Measurements from ENCODE around the gene TTLL10. TPM values are rescaled to one million over a fixed set of nuclear protein-coding genes. Genes with fewer than 3 reads are reported as not detected.

Gene TTLL10
- total and polyA plus RNA-seq, 2 of the 8 experiments (the other 6 are each of a cell fraction or from before 2014, with no cell fraction given): 1.1 to 1.7 TPM

GRCh38 chr1:1220197-1220596 is 46.5 kb downstream of the TTLL10 start:
- Histone ChIP-seq H4K5ac (ENCODE audit: insufficient read length, low read depth, low read length) (no peak overlapping the region), H3K9ac (replicated peaks in 1 of 4; ENCODE audit: extremely low read depth in 1 of 4, low read depth in 3 of 4, low read length in 3 of 4) (no peak overlapping the region), H3K14ac (ENCODE audit: insufficient read length) (no peak overlapping the region), H3K56ac (replicated peaks; ENCODE audit: insufficient read length, low read depth, low read length) (no peak overlapping the region), H3K27me3 (replicated peaks in 1 of 4; ENCODE audit: control insufficient read depth in 3 of 4, extremely low read depth in 1 of 4, insufficient read depth in 3 of 4, low read length in 3 of 4) (no peaks in the 10 kb centered on the region), H4K91ac (replicated peaks; ENCODE audit: insufficient read length, low read length) (no peak overlapping the region), H3K9me3 (ENCODE audit: insufficient read depth in 2 of 2, low read depth in 1 of 2, low read length in 1 of 2) (no peaks in the 10 kb centered on the region), H2AFZ (ENCODE audit: low read length) (no peak overlapping the region), H2BK20ac (ENCODE audit: low read length) (no peak overlapping the region), H3K36me3 (ENCODE audit: control insufficient read depth in 2 of 4, insufficient read depth in 4 of 4, low read length in 3 of 4) (peaks cover 2 to 36% (median 16%) of the 10 kb centered on the region in 4 experiments; a peak in 7 of 8 replicates), H3K23ac (ENCODE audit: insufficient read length) (no peak overlapping the region), H2AK5ac (ENCODE audit: low read depth, low read length) (no peak overlapping the region), H3K18ac (ENCODE audit: extremely low read depth, low read length) (no peak overlapping the region), H3K4me1 (replicated peaks in 1 of 4; ENCODE audit: control insufficient read depth in 3 of 4, insufficient read depth in 4 of 4, low read length in 3 of 4) (no peaks in the 10 kb centered on the region), H2BK120ac (replicated peaks; ENCODE audit: low read depth, low read length) (no peak overlapping the region), H3K4me3 (ENCODE audit: extremely low read depth in 1 of 4, insufficient read depth in 2 of 4, low read depth in 3 of 4, low read length in 4 of 4) (no peak overlapping the region), H3K23me2 (ENCODE audit: low read depth, low read length) (no peaks in the 10 kb centered on the region), H2BK12ac (ENCODE audit: low read depth, low read length) (no peak overlapping the region), H3K79me2 (ENCODE audit: control insufficient read depth in 1 of 2, insufficient read depth in 2 of 2, low read length in 2 of 2) (no peaks in the 10 kb centered on the region; a peak in 1 of 4 replicates), H4K8ac (ENCODE audit: extremely low read depth, insufficient read depth, low read length) (no peak overlapping the region), H3K27ac (ENCODE audit: low read depth, low read length) (no peak overlapping the region), H3K4ac (replicated peaks; ENCODE audit: insufficient read length, low read depth, low read length) (no peak overlapping the region), H3K4me2 (ENCODE audit: insufficient read depth in 1 of 2, low read depth in 2 of 2, low read length in 2 of 2) (no peak overlapping the region), H3K79me1 (ENCODE audit: low read depth, low read length) (peaks cover 7% of the 10 kb centered on the region), H2BK15ac (ENCODE audit: low read length) (no peak overlapping the region), H4K20me1 (replicated peaks in 1 of 2; ENCODE audit: control insufficient read depth in 1 of 2, insufficient read depth in 2 of 2, low read length in 2 of 2) (peaks cover 3 to 16% of the 10 kb centered on the region in 2 experiments), H2BK5ac (ENCODE audit: low read depth, low read length) (no peak overlapping the region; the same call in 1 of the 2 replicates)
- DNase-seq (ENCODE audit: low read depth in 1 of 2, low spot score in 2 of 2) (no peak), FAIRE-seq (no peak)
- 92% methylated on average over 21 of the region's 24 CpGs; no CpG with 5 or more reads in 1 of the 2 experiments for WGBS, 2 experiments (ENCODE audit: extremely low coverage in 1 of 2, insufficient coverage in 1 of 2, insufficient read length in 1 of 2, insufficient replicate concordance in 2 of 2, low coverage in 1 of 2, low lambda C conversion rate in 2 of 2, missing lambda C conversion rate in 1 of 2)
- CTCF ChIA-PET (ENCODE audit: partially characterized antibody): interaction anchor here (1.1 kb wide), 1 partner anchor 58 kb away, joined by 3 read pairs; no protein-coding TSS in a partner anchor
- POLR2A ChIA-PET (ENCODE audit: partially characterized antibody): interaction anchor here (0.8 to 1.1 kb wide), 2 partner anchors 11 to 98 kb away, joined by 3 read pairs; no protein-coding TSS in a partner anchor
- TF ChIP-seq SIN3A (conservative IDR thresholded peaks at IDR 0.05 in 1 of 2, IDR thresholded peaks at IDR 0.05 in 1 of 2; ENCODE audit: low read depth in 1 of 2, low read length in 2 of 2): no peak
- no peak for TF ChIP-seq POU5F1 (IDR thresholded peaks at IDR 0.05; ENCODE audit: low read depth, low read length)
- TF ChIP-seq NRF1 (IDR thresholded peaks at IDR 0.05; ENCODE audit: low read depth, low read length): no peak
- no peak for TF ChIP-seq EZH2 (IDR thresholded peaks at IDR 0.05; ENCODE audit: low read depth, low read length, severe bottlenecking)
- no peak for TF ChIP-seq RXRA (IDR thresholded peaks at IDR 0.05; ENCODE audit: insufficient read depth, low read depth, low read length)

Measured in H1 (cell line).